ENCODE data around the gene OPA1.

GRCh38 chr3:193665370-193665989 is 72.5 kb downstream of the OPA1 start:
- no peak for TF ChIP-seq CTCF (optimal IDR thresholded peaks at IDR 0.05 in 1 of 3, IDR thresholded peaks at IDR 0.05 in 1 of 3, conservative IDR thresholded peaks at IDR 0.05 in 1 of 3; ENCODE audit: extremely low read depth in 1 of 3, insufficient read depth in 2 of 3, low read length in 3 of 3)
- no peak for TF ChIP-seq EZH2 (IDR thresholded peaks at IDR 0.05; ENCODE audit: low read length)
